Chondrocyte (in vitro differentiated cells): Measurements from ENCODE around the gene MPHOSPH6. TPM values are rescaled to one million over a fixed set of nuclear protein-coding genes. Genes with fewer than 3 reads are reported as not detected.

Experiments
- DNase-seq: peaks from one replicate; pipeline ENCODE4 v3.0.0; 2021; ENCODE audit warnings: mixed read lengths, low spot score
- H3K27ac Mint-ChIP-seq: one replicate; pipeline ENCODE4 v1.8.0; 2021; ENCODE audit warnings: mild to moderate bottlenecking, moderate library complexity, mixed read lengths; ENCODE audit not compliant: unreplicated experiment
- H3K27me3 Mint-ChIP-seq: 2 replicates; pipeline ENCODE4 v1.8.0; 2021; ENCODE audit warnings: low read depth, mixed read lengths
- H3K36me3 Mint-ChIP-seq: 2 replicates; pipeline ENCODE4 v1.8.0; 2021; ENCODE audit warnings: low read depth, mixed read lengths
- H3K4me1 Mint-ChIP-seq: 2 replicates; pipeline ENCODE4 v1.8.0; 2021; ENCODE audit warnings: low read depth, mild to moderate bottlenecking, mixed read lengths
- H3K4me3 Mint-ChIP-seq: one replicate; pipeline ENCODE4 v1.8.0; 2021; ENCODE audit warnings: mild to moderate bottlenecking, moderate library complexity, mixed read lengths; ENCODE audit not compliant: unreplicated experiment
- H3K9me3 Mint-ChIP-seq: 2 replicates; pipeline ENCODE4 v1.8.0; 2021; ENCODE audit warnings: low read depth, mixed read lengths
- total RNA-seq: library from RNA; stranded (reverse); gene quantifications from 3 replicates; pipeline ENCODE4 v1.2.1, GENCODE V29; 2021
- TF ChIP-seq, protein P1 (sequence below): fragments of 200-600 bp; sonication (generic); IDR thresholded peaks from 2 replicates; pipeline ENCODE4 v1.5.0; 2021; ENCODE audit warnings: antibody characterized with exemption, mild to moderate bottlenecking, moderate library complexity

The MPHOSPH6 gene
- total RNA-seq, 1 donor from 2014 or later: 14.6 TPM

DNA sequence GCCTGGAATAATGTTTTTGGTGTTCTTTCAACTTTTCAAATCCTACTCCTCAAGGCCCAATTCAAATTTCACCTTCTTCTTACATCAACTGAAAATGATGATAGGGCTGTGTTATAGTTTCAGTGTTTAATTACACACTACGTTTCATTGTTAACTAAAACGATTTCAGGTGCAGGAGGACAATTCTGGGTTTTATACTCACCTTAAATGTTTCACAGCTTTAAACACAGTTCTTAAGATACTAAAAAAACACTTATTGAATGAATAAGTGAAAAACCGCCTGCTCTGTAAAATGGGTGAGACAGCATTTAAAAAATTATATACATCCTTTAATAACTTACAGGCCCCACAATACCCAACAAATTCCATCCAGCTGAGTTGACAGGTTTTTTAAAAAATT, 6.2 kb upstream of the MPHOSPH6 start:
- Mint-ChIP-seq H3K36me3 (no peaks in the 10 kb centered on the region), H3K9me3 (no peaks in the 10 kb centered on the region), H3K27me3 (peaks cover 61% of the 10 kb centered on the region), H3K27ac (no peak overlapping the region), H3K4me3 (no peak overlapping the region), H3K4me1 (no peaks in the 10 kb centered on the region)
- no peak for DNase-seq
- TF ChIP-seq, protein P1, sequence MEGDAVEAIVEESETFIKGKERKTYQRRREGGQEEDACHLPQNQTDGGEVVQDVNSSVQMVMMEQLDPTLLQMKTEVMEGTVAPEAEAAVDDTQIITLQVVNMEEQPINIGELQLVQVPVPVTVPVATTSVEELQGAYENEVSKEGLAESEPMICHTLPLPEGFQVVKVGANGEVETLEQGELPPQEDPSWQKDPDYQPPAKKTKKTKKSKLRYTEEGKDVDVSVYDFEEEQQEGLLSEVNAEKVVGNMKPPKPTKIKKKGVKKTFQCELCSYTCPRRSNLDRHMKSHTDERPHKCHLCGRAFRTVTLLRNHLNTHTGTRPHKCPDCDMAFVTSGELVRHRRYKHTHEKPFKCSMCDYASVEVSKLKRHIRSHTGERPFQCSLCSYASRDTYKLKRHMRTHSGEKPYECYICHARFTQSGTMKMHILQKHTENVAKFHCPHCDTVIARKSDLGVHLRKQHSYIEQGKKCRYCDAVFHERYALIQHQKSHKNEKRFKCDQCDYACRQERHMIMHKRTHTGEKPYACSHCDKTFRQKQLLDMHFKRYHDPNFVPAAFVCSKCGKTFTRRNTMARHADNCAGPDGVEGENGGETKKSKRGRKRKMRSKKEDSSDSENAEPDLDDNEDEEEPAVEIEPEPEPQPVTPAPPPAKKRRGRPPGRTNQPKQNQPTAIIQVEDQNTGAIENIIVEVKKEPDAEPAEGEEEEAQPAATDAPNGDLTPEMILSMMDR: no peak

DNA sequence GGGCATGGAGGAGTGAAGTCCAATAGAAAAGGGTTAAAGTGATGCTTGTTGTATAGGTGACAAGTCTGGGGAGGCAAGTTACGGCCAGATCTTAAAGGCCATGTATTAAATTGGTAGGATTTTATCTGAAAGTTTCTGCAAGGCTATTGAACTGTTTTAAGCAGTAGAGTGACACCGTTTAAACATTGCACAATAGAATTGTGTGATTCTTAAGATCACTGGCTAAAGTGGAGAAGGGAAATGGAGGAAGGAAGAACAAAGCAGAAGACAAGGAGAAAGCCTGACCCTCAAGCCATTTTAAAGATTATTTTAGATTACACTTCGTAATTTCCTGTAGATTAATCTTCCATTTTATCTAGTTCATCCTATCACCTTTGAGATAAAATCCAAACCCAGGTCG, 5.6 kb upstream of the MPHOSPH6 start:
- H3K36me3 Mint-ChIP-seq: no peaks in the 10 kb centered on the region
- peaks cover 61% of the 10 kb centered on the region for H3K27me3 Mint-ChIP-seq
- no peak overlapping the region for H3K27ac Mint-ChIP-seq
- H3K4me3 Mint-ChIP-seq: no peak overlapping the region
- peaks cover 2% of the 10 kb centered on the region for H3K4me1 Mint-ChIP-seq
- TF ChIP-seq, protein P1: no peak
- H3K9me3 Mint-ChIP-seq: no peaks in the 10 kb centered on the region
- DNase-seq: no peak

DNA sequence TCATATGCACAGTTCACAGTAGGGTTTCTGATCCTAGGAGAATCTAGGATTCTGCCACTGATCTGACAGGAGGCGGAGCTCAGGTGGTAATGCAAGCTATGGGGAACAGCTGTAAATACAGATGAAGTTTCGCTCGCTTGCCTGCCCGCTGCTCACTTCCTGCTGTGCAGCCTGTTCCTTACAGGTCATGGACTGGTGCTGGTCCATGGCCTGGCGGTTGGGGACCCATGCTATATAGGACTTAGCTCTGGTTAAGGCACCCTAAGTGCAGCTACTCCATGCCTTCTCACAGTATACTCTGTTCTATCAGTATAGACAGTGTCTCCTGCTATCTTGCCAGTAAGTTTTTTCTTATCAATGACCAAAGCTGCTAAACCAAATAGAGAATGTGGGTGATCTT, 2.4 kb downstream of the MPHOSPH6 start:
- Mint-ChIP-seq H3K4me1 (peaks cover 14% of the 10 kb centered on the region), H3K9me3 (no peaks in the 10 kb centered on the region), H3K27me3 (peaks cover 10% of the 10 kb centered on the region), H3K4me3 (no peak overlapping the region), H3K36me3 (peaks cover 11% of the 10 kb centered on the region), H3K27ac (no peak overlapping the region)
- TF ChIP-seq, protein P1: no peak
- no peak for DNase-seq

DNA sequence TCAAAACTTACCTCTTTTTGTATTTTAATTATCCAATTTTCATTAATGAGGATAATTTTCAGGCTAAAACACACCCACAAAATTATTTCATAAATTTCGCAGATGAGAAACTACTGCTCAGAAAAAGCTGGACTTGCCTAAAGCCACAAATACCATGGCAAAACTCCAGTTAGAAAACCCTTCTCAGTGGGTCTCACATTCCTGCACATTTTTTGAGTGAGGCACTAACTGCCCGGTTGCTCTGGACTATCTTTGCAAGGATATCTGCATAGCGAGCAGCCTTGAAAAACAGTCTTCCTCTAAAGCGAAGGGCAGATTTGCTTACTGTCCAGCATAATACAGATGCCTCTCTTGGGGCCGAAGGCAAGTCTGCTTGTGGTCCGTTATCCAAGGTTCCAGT, 9.8 kb downstream of the MPHOSPH6 start:
- H3K4me3 Mint-ChIP-seq: no peak overlapping the region
- H3K27ac Mint-ChIP-seq: no peak overlapping the region
- no peak for DNase-seq

DNA sequence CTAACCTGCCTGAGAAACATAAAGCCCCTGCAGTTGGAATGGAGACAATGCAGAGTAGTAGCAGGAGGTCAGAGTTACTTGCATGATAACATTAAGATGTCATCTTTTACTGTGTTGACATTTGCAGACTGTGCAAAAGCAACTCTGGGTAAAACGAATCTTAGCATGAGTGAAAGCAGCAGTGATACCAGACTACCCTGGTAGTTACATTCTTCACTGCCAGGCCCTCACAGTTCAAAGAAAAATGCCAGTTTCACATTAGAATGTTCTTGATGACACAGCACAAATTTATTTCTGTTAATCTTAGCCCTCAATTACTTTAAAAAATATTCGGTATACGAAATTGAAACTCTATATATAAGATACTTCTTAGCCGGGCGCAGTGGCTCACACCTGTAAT, 12.2 kb downstream of the MPHOSPH6 start:
- H3K36me3 Mint-ChIP-seq: peaks cover 20% of the 10 kb centered on the region
- TF ChIP-seq, protein P1: no peak
- H3K4me1 Mint-ChIP-seq: peaks cover 10% of the 10 kb centered on the region
- no peak overlapping the region for H3K27ac Mint-ChIP-seq
- peaks cover 7% of the 10 kb centered on the region for H3K9me3 Mint-ChIP-seq
- DNase-seq: no peak
- no peak overlapping the region for H3K4me3 Mint-ChIP-seq
- no peaks in the 10 kb centered on the region for H3K27me3 Mint-ChIP-seq

More for the DNA sequence above, 9.8 kb downstream of the MPHOSPH6 start:
- TF ChIP-seq, protein P1: no peak
- Mint-ChIP-seq H3K36me3 (peaks cover 23% of the 10 kb centered on the region), H3K4me1 (peaks cover 10% of the 10 kb centered on the region), H3K27me3 (no peaks in the 10 kb centered on the region), H3K9me3 (no peaks in the 10 kb centered on the region)
